Fibroblast of lung (primary cell): ENCODE results near the gene ZNF77. TPM values are rescaled to one million over a fixed set of nuclear protein-coding genes. Genes with fewer than 3 reads are reported as not detected.
"Not testable (repeated sequence)": the region's sequence is repeated elsewhere in the genome, so short reads cannot be mapped to it uniquely, and the experiment has no call there.

Source experiments
- DNase-seq, 2 donors: peaks; one replicate each; pipeline versions ENCODE4 v3.0.0 to v3.0.0-alpha.2; 2010; ENCODE audit warnings: low read depth in 2 of 2
- H2AFZ ChIP-seq: 2 replicates; pipeline ENCODE4 v1.5.1; 2012; ENCODE audit warnings: low read length, control low read depth, inconsistent platforms
- H3K27ac ChIP-seq: 2 replicates; pipeline ENCODE4 v1.5.1; 2011; ENCODE audit warnings: low read length, control low read depth; ENCODE audit not compliant: insufficient read depth
- H3K27me3 ChIP-seq: 2 replicates; pipeline ENCODE4 v1.5.1; 2011; ENCODE audit warnings: mild to moderate bottlenecking, low read length; ENCODE audit not compliant: control insufficient read depth, insufficient read depth
- H3K36me3 ChIP-seq: 2 replicates; pipeline ENCODE4 v1.5.1; 2011; ENCODE audit warnings: low read length; ENCODE audit not compliant: control insufficient read depth, insufficient read depth
- H3K4me1 ChIP-seq: 2 replicates; pipeline ENCODE4 v1.5.1; 2011; ENCODE audit warnings: low read length; ENCODE audit not compliant: control insufficient read depth, insufficient read depth; ENCODE audit errors: extremely low read depth
- H3K4me2 ChIP-seq: 2 replicates; pipeline ENCODE4 v1.5.1; 2011; ENCODE audit warnings: low read length, control low read depth; ENCODE audit not compliant: insufficient read depth; ENCODE audit errors: extremely low read depth
- H3K4me3 ChIP-seq, 4 experiments: fragments of 200-600 bp in 1 of 4; sonication (generic) in 1 of 4; replicated peaks in 1 of 4; 2 replicates each; pipeline ENCODE4 v1.5.1; 2011 to 2016; ENCODE audit warnings: low read length in 4 of 4, low read depth in 3 of 4, mild to moderate bottlenecking in 3 of 4, control low read depth in 2 of 4, inconsistent platforms in 1 of 4, mixed read lengths in 1 of 4; ENCODE audit not compliant: insufficient read depth in 1 of 4; ENCODE audit errors: control extremely low read depth in 1 of 4
- H3K79me2 ChIP-seq: 2 replicates; pipeline ENCODE4 v1.5.1; 2012; ENCODE audit warnings: mild to moderate bottlenecking, low read length, inconsistent platforms; ENCODE audit not compliant: control insufficient read depth, insufficient read depth
- H3K9ac ChIP-seq: 2 replicates; pipeline ENCODE4 v1.5.1; 2011; ENCODE audit warnings: mild to moderate bottlenecking, low read length, control low read depth; ENCODE audit not compliant: insufficient read depth
- H3K9me3 ChIP-seq: 2 replicates; pipeline ENCODE4 v1.5.1; 2012; ENCODE audit warnings: low read depth, low read length; ENCODE audit not compliant: control insufficient read depth, insufficient read depth
- H4K20me1 ChIP-seq: 2 replicates; pipeline ENCODE4 v1.5.1; 2011; ENCODE audit warnings: low read length; ENCODE audit not compliant: control insufficient read depth, insufficient read depth; ENCODE audit errors: extremely low read depth
- EZH2 ChIP-seq: IDR thresholded peaks from 2 replicates; pipeline ENCODE4 v1.5.1; 2012; ENCODE audit warnings: low read length, control low read depth, mild to moderate bottlenecking; ENCODE audit errors: missing control alignments
- polyA plus RNA-seq, 2 donors: library from polyadenylated mRNA; depleted of rRNA in 1 of 2; stranded (reverse) in 1 of 2; unstranded in 1 of 2; fragments of >200 nt; gene quantifications; 2 replicates each; pipeline ENCODE4 v1.2.1, GENCODE V29; 2011 to 2012; ENCODE audit warnings: missing spikeins in 1 of 2
- total RNA-seq: library from RNA; depleted of rRNA; stranded (reverse); fragments of >200 nt; gene quantifications from 2 replicates; pipeline ENCODE4 v1.2.1, GENCODE V29; 2014
- TF ChIP-seq, protein P1 (sequence below), 2 donors: IDR thresholded peaks in 1 of 2; conservative IDR thresholded peaks in 1 of 2; 1 replicate in 1 of 2; 2 replicates in 1 of 2; pipeline ENCODE4 v1.5.1; 2011 to 2012; ENCODE audit warnings: low read length in 2 of 2, control low read depth in 1 of 2, inconsistent platforms in 1 of 2, low read depth in 1 of 2, mild to moderate bottlenecking in 1 of 2

ZNF77 gene
- total and polyA plus RNA-seq, 2 donors (not counting 1 experiment from before 2014, with no cell fraction given), result 4.0 to 5.0 TPM

DNA sequence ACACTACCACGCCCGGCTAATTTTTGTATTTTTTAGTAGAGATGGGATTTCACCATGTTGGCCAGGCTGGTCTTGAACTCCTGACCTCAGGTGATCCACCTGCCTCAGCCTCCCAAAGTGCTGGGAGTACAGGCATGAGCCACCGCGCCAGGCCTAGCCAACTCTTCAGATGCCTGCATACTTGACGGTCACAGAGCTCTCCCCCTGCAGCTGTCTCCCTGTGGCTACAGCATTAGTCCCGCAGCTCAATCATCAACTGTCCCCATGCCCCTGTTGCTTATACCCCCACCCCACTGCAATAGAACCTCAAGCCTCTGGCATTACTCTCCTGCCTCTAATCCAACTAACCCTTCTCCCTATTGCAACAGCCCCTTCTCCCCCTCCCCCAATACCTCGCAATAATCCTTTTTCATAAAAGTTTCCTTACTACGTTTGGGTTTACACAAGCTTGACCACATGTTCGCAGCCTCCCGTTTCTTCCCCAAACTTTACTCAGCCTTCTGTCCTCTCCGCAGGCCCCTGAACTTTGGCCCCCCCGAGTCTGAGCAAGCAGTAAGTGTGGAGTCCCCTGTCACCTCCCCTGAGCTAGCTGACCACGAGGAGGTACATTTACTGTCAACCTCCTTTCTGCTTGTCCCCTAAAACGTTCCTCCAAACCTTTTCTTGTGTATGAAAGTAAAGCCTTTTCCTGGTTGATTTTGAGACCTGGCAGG, 1.7 kb downstream of the ZNF77 start:
- Histone ChIP-seq H3K9me3 (no peaks in the 10 kb centered on the region), H4K20me1 (no peaks in the 10 kb centered on the region), H3K4me2 (no peak overlapping the region), H3K36me3 (peaks cover 2% of the 10 kb centered on the region), H3K4me1 (peaks cover 3% of the 10 kb centered on the region), H3K4me3 (no peak overlapping the region), H3K9ac (no peak overlapping the region), H2AFZ (no peak overlapping the region), H3K27me3 (no peaks in the 10 kb centered on the region), H3K79me2 (no peaks in the 10 kb centered on the region), H3K27ac (no peak overlapping the region)
- no peak for DNase-seq
- TF ChIP-seq, protein P1, sequence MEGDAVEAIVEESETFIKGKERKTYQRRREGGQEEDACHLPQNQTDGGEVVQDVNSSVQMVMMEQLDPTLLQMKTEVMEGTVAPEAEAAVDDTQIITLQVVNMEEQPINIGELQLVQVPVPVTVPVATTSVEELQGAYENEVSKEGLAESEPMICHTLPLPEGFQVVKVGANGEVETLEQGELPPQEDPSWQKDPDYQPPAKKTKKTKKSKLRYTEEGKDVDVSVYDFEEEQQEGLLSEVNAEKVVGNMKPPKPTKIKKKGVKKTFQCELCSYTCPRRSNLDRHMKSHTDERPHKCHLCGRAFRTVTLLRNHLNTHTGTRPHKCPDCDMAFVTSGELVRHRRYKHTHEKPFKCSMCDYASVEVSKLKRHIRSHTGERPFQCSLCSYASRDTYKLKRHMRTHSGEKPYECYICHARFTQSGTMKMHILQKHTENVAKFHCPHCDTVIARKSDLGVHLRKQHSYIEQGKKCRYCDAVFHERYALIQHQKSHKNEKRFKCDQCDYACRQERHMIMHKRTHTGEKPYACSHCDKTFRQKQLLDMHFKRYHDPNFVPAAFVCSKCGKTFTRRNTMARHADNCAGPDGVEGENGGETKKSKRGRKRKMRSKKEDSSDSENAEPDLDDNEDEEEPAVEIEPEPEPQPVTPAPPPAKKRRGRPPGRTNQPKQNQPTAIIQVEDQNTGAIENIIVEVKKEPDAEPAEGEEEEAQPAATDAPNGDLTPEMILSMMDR (conservative IDR thresholded peaks at IDR 0.05 in 1 of 2, IDR thresholded peaks at IDR 0.05 in 1 of 2; ENCODE audit: low read depth in 1 of 2, low read length in 2 of 2), result no peak
- TF ChIP-seq EZH2, result no peak

DNA sequence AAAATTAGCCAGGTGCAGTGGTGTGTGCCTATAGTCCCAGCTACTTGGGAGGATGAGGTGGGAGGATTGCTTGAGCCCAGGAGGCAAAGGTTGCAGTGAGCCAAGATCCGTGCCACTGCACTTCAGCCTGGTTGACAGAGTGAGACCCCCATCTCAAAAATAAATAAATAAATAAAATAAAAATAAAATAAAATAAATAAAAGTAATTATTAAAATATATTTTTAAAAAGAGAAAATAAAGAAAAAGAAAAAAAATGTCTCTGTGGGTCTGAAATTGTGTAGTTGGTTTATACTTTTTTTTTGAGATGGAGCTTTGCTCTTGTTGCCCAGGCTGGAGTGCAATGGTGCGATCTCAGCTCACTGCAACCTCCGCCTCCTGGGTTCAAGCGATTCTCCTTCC, 8.9 kb downstream of the ZNF77 start:
- H3K4me3 ChIP-seq, H3K4me2 ChIP-seq, H3K27me3 ChIP-seq, H2AFZ ChIP-seq, H3K9ac ChIP-seq, H3K27ac ChIP-seq, H4K20me1 ChIP-seq, H3K36me3 ChIP-seq, H3K79me2 ChIP-seq, DNase-seq, H3K4me1 ChIP-seq: not testable (repeated sequence)
- H3K9me3 ChIP-seq, result peaks cover 13% of the 10 kb centered on the region

DNA sequence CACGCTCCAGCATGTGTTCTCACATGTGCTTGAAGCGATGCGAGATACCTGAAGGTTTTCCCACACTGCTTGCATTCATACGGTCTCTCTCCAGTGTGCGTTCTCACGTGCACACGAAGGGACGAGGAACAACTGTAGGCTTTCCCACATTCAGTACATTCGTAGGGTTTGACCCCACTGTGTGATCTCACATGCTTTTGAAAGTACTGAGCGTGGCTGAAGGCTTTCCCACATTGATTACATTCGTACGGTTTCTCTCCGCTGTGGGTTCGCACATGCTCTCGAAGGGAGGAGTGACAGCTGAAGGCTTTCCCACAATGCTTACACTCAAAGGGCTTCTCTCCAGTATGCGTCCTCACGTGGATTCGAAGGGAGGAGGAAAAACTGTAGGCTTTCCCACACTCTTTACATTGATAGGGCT, 11.3 kb downstream of the ZNF77 start:
- DNase-seq, result no peak
- Histone ChIP-seq H3K9me3 (peaks cover 13% of the 10 kb centered on the region), H3K27ac (no peak overlapping the region), H3K79me2 (no peaks in the 10 kb centered on the region), H3K36me3 (peaks cover 4% of the 10 kb centered on the region), H4K20me1 (no peaks in the 10 kb centered on the region), H3K9ac (no peak overlapping the region), H3K4me3 (no peak overlapping the region), H3K27me3 (no peaks in the 10 kb centered on the region), H2AFZ (no peak overlapping the region), H3K4me1 (no peaks in the 10 kb centered on the region), H3K4me2 (no peak overlapping the region)
- TF ChIP-seq, protein P1 (conservative IDR thresholded peaks at IDR 0.05 in 1 of 2, IDR thresholded peaks at IDR 0.05 in 1 of 2; ENCODE audit: low read depth in 1 of 2, low read length in 2 of 2), result no peak
- no peak for TF ChIP-seq EZH2
